Measurements from ENCODE around the gene LOXHD1. TPM values are rescaled to one million over a fixed set of nuclear protein-coding genes. Genes with fewer than 3 reads are reported as not detected.

The LOXHD1 gene, protein sequence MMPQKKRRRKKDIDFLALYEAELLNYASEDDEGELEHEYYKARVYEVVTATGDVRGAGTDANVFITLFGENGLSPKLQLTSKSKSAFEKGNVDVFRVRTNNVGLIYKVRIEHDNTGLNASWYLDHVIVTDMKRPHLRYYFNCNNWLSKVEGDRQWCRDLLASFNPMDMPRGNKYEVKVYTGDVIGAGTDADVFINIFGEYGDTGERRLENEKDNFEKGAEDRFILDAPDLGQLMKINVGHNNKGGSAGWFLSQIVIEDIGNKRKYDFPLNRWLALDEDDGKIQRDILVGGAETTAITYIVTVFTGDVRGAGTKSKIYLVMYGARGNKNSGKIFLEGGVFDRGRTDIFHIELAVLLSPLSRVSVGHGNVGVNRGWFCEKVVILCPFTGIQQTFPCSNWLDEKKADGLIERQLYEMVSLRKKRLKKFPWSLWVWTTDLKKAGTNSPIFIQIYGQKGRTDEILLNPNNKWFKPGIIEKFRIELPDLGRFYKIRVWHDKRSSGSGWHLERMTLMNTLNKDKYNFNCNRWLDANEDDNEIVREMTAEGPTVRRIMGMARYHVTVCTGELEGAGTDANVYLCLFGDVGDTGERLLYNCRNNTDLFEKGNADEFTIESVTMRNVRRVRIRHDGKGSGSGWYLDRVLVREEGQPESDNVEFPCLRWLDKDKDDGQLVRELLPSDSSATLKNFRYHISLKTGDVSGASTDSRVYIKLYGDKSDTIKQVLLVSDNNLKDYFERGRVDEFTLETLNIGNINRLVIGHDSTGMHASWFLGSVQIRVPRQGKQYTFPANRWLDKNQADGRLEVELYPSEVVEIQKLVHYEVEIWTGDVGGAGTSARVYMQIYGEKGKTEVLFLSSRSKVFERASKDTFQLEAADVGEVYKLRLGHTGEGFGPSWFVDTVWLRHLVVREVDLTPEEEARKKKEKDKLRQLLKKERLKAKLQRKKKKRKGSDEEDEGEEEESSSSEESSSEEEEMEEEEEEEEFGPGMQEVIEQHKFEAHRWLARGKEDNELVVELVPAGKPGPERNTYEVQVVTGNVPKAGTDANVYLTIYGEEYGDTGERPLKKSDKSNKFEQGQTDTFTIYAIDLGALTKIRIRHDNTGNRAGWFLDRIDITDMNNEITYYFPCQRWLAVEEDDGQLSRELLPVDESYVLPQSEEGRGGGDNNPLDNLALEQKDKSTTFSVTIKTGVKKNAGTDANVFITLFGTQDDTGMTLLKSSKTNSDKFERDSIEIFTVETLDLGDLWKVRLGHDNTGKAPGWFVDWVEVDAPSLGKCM (N-terminal part only)
- total RNA-seq, result 0.29 TPM

DNA sequence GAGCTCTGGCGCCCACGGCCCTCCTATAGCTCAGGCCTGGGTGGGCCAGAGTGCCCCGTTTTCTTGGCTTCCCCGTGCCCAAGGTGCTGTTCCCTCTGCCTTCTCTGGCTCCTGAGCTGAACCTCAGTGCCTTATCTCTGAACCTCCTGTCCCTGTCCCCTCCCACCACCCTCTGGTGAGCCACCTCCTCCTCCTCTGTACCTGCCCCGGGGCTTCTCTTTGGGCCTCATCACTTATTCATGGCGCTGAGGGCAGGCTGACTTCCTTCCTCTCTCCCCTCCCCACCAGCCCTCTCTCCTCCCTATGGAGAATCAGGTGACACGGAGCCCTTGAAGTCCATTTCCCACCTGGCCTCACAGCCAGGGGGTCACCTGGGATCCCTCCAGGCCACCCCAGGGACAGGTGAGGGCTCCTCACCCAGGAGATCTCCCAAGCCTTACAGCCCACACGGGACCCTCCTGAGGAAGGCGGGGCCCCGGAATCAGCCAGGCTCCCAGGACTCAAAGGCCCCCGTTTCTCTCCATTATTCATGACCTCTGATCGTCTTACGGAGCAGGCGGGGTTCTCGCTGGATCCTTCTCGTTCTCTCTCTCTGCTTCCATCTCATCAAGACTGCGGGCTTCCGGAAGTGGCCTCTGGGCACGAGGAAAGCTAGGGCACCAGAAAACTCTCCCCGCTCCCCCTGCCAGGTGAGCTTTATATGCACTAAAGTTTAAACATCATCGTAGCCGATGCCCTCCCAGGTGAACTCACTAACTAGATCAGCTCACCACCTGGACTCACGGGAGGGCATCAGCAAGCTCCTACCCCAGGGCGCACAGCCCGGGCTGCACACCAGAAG is at the start of gene LOXHD1:
Gene LOXHD1 (minus strand): TSS at position 106 of the 841 bp plus-strand sequence. CDS start 187 bp downstream, outside the sequence.
- DNase-seq (ENCODE audit: low spot score), result no peak

DNA sequence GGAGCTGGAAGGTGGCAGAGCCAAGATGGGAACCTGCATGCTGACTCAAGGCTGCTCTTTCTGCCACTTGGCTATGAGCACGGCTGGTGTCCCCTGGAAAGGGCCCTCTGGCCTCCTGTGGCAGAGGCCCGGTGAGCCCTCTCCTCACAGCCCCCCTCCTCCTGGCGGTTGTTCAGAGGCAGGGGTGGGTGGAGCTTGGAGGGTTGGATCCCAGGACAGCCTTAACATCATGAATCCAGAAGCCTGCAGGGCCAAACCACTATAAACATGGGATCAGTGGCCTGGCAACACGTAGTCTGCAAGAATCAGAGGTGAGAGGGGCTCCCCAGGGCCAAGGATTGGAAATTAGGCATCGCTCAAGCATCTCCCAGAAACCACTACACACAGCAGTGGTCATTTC is 48.5 kb upstream of the LOXHD1 start:
- DNase-seq (ENCODE audit: low spot score), result no peak

DNA sequence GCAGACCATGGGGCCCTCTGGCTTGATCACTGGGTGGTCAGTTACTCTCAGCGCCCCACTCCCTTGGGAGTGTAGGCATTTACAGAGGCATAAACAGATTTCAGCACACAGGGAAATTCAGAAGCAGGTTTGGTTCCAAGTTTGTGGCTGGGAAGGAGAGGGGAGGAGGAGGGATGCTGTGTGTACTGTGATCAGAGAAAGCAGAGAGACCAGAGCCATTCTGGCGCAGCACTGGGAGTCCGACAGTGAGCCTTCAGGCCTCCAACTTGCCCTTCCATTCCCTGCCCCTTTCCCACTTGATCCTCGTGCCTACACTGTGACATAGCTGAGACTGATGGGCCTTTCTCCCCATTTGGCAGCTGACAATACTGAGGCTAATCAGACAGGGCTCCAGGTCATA is 47.8 kb upstream of the LOXHD1 start:
- DNase-seq (ENCODE audit: low spot score), result no peak

DNA sequence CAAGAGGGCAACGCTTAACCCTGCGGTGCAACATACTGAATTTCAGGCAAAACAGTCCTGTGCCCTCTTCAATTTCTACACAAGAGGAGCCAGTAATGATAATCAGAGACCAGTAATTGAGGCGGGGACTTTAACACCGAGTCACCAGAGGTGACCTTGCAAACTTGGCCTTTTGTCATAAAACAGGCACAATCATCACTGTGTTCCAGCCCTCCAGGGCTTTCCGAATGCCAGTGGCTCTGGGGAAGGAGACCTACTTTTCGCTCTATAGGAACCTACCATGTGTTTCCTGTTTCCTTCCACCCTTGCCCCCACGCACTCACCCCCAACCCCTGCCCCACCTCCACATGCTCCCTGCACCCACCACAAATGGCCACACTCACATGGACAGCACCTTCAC is 47.2 kb upstream of the LOXHD1 start:
- no peak for DNase-seq (ENCODE audit: low spot score)

DNA sequence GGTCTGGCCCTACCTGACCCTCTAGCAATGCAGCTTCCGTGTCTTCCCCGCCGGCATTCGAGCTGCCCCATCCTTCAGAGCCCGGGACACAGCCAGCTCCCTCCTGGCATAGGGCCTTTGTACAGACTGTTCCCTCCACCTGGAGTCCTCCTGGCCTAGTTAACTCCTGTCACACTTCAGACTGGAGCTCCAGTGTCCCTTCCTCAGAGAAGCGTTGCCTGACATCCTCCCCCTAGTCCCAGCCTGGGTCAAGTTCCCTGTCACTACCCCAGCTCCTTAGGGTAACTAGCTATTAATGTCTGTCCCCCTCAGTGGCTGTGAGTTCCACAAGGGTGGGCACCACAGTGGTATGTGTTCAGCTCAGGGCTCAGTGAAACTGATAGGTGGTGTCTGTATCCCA is 45.5 kb upstream of the LOXHD1 start:
- no peak for DNase-seq (ENCODE audit: low spot score)

DNA sequence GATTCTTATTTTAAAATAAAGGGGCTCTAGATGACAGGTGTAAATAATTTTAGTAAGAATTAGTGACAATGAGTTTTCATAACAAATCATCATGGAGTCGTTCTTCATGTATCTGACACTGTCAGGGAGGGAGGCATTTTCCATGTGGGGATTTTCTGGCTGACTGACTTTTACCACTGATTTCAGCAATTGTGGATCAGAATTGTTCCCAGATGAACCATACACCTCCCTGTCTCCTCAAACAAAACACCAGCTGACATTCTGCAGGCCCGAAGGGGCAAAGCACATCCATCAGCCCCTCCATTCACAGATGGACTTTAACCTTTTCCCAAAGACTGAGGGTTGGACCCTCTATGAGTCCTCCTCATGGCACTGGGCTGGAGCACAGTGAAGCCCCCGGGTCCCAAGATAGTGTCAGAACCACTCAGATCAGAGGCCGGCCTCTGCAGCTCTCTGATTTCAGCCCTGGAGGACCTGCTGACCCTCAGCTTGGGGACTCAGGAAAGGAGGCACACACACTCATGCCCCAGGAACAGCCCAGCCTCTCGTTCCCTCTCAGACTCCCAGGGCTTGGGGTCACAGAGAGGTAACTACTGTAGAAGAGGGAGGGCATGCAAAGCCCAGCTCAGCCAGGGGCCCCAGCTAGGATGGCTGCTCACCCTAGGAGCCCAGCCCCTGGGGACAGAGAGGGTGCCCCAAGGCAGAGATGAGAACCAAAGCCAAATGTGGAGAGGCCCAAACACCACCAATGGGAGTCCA is 43.2 kb upstream of the LOXHD1 start:
- no peak for DNase-seq (ENCODE audit: low spot score)

DNA sequence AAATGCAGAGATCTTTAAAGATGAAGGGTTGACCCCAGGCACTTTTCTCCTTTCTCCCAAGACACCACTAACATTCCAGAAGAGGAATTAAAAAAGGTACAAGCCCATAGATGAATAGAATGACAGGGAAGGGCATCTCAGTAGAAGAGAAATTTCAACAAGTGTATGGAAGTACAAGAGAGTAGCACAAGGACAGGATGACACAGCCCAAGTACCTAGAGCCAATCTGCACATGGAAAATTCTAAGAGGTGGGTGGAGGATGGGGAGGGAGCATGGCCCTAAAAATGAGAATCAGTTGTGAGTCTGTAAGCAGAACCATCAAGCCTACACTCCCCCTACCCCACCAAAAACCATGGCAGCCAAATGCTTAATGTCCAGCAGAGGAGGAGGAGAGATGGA is 39.7 kb upstream of the LOXHD1 start:
- no peak for DNase-seq (ENCODE audit: low spot score)

DNA sequence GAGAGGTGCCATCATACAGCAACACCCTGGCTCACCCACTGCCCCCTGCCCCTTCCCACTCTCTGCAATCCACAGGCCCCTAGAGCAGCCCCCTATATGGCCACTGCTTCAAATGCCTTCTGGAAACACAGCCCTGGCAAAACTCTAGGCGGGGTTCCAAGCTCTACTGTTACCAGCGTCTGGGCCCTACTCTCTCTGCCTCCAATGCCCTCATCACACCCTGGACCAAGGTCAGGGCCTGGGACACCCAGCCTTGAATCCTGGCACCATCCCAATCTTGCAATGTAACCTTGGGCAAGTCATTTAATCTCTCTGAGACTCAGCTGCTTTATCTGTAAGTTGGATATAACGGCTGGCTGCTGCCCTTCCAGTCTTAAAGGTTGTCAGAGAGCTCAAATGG is 39.2 kb upstream of the LOXHD1 start:
- no peak for DNase-seq (ENCODE audit: low spot score)

DNA sequence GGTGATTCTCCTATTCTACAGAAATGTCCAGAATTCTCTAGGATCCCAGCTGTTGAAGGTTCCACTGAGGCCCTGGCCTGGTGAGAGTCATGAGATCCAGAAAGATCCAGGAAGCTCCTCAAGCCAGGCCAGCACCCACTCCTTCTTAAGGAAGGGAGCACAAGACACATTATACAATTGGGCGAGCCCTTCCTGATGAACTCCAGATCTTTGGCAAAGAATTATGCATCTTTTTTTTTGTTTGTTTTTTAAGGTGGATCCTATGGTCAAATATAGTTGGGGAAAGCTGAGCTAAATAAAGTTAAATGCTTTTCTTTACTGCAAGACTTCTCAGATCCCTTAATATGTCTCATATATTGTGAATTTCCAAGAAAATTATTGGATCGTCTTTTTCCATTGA is 37.0 kb upstream of the LOXHD1 start:
- DNase-seq (ENCODE audit: low spot score), result no peak

DNA sequence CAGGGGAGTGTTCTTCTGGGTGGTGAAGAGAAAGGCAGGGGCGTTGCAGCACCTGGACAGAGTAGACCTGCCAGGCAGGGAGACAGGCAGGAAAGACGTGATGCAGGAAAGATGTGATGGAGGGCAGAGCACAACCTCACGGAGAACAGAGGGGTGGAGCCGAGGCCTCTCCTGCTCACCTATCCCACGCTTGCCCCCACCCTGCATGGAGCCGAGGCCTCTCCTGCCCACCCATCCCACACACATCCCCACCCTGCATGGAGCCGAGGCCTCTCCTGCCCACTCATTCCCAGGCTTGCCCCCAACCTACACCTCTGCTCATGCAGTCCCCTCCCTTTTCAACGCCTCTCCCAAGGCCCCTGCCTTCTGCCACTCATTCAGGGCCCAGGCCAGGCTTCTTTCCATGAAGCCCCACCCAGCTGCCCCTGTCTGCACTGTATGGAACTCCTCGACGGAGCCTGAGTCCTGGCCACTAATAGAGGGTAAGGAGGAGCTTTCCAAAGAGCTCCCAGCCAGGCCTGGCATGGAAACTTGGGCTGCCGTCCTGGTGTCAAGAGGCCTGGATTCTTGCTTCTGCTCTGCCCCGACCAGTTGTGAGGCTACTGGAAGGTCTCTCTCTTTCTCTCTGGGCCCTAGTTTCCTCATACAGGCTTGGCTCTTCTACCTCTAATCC is 32.0 kb upstream of the LOXHD1 start:
- no peak for DNase-seq (ENCODE audit: low spot score)

DNA sequence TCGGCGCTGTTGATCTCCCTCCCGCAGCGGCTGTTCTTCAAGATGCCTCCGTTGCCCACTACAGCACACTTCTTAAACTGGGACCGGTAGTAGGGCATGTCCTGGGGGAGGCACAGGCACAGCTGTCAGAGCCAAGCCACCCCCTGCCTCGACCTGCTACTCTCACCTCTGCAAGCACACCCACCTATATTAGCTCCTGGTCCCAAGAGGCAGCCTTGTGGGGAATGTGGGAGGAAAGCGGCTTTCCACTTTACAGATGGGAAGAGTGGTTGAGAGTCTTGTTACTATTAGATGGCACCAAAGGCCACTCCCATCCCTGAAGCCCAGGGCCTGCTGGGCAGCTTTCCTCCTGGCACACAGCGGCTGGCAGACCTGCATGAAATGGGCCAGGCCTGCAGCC is 29.2 kb upstream of the LOXHD1 start:
- no peak for DNase-seq (ENCODE audit: low spot score)

DNA sequence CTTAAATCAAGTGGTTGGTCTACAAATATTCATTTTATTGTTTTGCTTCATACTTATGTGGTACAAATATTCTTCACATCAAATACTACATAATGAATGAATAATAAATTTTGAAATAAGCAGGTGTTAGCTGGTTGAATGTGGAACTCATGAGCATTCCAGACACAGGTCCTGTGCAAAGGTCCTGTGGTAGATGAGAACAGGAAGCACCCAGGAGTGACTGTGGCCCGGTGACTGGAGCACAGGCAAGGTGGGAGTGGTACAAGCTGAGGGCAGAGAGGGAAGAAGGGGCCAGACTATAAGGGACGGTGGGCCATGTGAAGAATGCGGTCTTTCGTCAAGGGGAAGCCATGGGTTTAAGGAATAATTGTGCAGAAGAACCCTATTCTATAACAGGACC is 26.2 kb upstream of the LOXHD1 start:
- DNase-seq (ENCODE audit: low spot score), result no peak

DNA sequence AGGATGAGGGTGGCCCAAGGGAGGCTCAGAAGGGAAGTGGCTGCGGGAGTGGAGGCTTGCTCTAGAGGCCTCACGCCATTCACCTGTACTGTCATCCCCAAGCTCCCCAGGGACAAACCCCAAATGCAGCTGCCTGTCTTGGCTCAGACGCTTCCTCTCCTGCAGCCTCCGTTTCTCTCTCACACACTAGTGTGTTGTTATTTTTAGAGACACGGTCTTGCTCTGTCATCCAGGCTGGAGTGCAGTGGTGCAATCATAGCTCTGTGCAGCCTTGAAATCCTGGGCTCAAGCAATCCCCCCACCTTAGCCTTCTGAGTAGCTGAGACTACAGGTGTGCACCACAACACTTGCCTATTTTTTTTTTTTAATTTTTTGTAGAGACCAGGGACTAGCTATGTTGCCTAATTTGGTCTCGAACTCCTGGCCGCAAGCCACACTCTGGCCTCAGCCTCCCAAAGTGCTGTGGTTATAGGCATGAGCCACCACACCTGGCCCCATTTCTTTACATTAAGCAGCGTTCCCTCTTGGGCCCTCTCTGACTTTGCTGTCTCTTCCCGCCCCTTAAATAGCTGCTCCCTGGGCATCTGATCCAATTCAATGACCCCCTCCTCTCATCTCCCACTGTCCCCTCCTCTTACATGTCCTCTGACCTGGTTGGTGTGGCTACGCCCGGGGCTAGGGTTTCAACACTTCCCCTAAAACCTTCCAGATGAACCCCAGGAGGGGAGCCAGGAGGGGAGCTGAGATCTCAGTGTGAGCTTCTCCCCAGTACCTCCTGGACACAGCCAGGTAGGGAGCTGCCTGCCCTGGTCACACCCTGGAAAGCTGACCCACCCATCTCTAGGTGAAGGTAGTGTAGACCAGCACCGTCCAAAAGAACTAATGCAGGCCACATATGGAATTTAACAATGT is 24.0 kb upstream of the LOXHD1 start:
- no peak for DNase-seq (ENCODE audit: low spot score)

DNA sequence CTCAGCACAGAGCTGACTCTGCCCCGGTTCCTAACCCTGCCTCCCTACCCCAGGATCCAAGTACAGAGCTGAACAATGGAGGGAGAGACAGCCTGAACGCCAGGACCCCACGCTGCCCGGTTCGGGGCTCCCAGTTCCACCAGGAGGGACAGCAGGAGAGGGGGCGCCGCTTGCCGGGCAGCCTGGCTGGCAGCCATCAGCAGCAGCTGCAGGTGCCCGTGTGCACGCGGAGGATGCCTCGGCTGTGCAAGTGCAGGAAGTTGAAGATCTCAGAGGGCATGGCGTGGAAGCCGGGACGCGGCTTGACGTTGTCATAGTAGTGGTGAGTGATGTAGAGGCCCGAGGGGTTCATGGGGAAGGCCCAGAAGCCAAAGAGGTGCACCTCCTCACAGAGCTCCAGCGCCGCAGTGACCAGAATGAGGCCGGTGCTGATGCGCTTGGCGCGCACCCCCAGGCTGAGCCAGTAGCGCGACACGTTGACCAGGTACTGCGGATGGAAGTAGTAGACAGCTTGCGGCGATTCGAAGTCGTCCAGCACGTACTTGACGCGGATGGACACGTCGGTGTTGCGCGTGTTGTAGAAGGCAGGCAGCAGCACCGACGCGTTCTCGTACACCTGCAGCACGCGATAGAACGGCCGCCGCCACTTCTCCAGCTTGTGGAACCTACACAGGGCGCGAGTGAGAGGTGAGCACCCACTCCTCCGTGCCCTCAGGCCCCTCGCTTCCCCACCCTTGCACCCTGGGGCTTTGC is 23.0 kb upstream of the LOXHD1 start:
- DNase-seq (ENCODE audit: low spot score), result no peak

DNA sequence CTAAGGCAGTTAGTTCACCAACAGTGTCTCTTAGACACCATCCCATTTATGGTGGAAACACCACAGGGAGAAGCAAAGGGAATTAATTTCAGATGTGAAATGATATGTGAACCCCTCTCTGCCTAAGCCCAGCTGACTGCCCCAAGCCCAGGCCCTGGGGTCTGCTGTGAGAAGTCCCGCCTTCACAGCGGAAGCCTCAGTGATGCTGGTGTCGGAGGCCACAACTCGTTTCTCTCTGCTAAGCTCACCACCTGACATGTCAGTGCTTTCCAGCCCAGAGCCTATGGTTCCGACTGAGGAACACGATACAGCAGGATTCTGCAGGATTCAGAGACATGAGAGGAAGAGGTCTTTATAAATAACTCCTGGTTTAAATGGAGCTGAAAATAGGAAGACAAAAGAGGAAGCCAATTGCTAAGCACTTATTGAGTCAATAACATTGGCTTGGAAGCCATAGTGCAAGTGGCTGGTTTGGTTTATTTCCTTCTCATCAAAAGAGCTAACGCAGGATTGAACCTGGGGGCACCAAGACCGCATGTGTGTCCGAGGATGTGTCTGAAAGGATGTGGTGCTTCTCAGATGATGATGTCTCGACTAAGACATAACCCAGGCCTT is 21.9 kb upstream of the LOXHD1 start:
- DNase-seq (ENCODE audit: low spot score), result no peak

DNA sequence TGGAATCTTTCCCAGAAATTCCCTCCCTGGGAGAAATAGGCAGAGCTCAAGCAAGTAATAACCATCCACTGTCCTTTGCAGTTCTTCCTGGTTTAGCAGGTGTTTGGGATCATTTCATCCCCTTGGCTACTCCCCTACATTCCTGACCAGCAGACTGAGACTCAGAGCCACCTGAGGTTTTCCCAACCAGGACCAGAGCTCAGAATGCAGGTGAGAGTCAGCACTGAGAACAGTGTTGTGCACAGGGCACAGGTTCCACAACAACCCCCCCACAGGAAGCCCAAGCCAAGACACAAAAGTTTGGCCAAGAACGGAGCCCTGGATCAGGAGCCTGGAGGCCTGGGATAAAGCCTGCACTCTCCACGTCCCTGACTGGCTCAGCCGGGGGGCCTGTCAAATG is 21.0 kb upstream of the LOXHD1 start:
- no peak for DNase-seq (ENCODE audit: low spot score)

DNA sequence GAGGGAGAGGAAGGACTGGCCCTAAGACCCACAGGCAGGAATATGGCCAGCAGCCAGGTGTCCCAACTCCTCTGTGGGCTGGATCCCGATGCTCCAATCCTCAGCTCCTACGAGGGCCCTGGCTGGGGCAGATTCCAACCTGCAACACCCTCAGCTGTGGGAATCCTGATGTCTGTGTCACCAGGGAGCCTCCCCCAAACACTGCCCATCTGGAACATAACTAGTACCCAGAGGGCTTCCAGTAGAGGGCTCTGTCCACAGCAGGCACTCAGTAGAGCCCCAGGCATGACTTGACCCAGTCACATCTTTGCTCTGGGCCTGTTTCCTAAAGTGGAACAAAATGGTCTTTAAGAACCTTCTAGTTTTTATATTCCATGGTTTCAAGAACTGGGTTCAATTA is 20.6 kb upstream of the LOXHD1 start:
- DNase-seq (ENCODE audit: low spot score), result no peak

Measured in ureter (tissue), 1 donor.